ENCODE results near the gene LRRC70. TPM values are rescaled to one million over a fixed set of nuclear protein-coding genes. Genes with fewer than 3 reads are reported as not detected.

LRRC70 gene
- polyA plus RNA-seq, 1 donor from 2014 or later = 2.2 TPM

DNA sequence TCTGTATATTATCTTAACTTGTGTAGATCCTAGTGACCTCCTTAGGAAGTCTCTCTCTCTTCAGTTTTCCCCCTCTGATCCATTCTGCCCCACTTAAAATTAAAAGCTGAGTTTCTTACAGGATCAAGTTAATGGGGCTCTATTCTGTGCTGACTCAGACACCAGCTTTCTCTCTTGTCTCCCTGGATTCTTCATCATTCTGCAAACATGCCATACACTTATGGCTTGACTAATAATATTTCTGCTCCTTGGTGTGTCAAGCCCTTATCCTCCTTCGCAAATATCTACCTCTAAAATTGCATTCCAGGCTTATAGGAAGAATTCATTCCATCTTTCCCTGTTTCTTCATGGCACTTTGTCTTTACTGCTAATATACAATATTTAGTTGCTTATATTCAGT, 18.1 kb downstream of the LRRC70 start:
- no peak overlapping the region for H3K27ac ChIP-seq (ENCODE audit: low read length)
- H3K9ac ChIP-seq (ENCODE audit: low read length) = no peak overlapping the region
- H3K79me2 ChIP-seq (replicated peaks; ENCODE audit: insufficient read depth, low read length) = no peaks in the 10 kb centered on the region
- no peak overlapping the region for H2AFZ ChIP-seq (ENCODE audit: low read depth, low read length)
- no peaks in the 10 kb centered on the region for H3K9me3 ChIP-seq (ENCODE audit: low read length)
- no peaks in the 10 kb centered on the region for H4K20me1 ChIP-seq (ENCODE audit: insufficient read depth)
- H3K36me3 ChIP-seq (ENCODE audit: insufficient read depth, low read length) = no peaks in the 10 kb centered on the region
- TF ChIP-seq SMC3 (conservative IDR thresholded peaks at IDR 0.05; ENCODE audit: poor library complexity) = no peak
- TF ChIP-seq EZH2 (IDR thresholded peaks at IDR 0.05; ENCODE audit: borderline replicate concordance, insufficient read depth, low read length, poor library complexity, severe bottlenecking) = no peak
- TF ChIP-seq, protein P1, sequence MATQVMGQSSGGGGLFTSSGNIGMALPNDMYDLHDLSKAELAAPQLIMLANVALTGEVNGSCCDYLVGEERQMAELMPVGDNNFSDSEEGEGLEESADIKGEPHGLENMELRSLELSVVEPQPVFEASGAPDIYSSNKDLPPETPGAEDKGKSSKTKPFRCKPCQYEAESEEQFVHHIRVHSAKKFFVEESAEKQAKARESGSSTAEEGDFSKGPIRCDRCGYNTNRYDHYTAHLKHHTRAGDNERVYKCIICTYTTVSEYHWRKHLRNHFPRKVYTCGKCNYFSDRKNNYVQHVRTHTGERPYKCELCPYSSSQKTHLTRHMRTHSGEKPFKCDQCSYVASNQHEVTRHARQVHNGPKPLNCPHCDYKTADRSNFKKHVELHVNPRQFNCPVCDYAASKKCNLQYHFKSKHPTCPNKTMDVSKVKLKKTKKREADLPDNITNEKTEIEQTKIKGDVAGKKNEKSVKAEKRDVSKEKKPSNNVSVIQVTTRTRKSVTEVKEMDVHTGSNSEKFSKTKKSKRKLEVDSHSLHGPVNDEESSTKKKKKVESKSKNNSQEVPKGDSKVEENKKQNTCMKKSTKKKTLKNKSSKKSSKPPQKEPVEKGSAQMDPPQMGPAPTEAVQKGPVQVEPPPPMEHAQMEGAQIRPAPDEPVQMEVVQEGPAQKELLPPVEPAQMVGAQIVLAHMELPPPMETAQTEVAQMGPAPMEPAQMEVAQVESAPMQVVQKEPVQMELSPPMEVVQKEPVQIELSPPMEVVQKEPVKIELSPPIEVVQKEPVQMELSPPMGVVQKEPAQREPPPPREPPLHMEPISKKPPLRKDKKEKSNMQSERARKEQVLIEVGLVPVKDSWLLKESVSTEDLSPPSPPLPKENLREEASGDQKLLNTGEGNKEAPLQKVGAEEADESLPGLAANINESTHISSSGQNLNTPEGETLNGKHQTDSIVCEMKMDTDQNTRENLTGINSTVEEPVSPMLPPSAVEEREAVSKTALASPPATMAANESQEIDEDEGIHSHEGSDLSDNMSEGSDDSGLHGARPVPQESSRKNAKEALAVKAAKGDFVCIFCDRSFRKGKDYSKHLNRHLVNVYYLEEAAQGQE (IDR thresholded peaks at IDR 0.05; ENCODE audit: borderline replicate concordance) = no peak
- TF ChIP-seq RAD21 (conservative IDR thresholded peaks at IDR 0.05) = no peak
- TF ChIP-seq, protein P2, sequence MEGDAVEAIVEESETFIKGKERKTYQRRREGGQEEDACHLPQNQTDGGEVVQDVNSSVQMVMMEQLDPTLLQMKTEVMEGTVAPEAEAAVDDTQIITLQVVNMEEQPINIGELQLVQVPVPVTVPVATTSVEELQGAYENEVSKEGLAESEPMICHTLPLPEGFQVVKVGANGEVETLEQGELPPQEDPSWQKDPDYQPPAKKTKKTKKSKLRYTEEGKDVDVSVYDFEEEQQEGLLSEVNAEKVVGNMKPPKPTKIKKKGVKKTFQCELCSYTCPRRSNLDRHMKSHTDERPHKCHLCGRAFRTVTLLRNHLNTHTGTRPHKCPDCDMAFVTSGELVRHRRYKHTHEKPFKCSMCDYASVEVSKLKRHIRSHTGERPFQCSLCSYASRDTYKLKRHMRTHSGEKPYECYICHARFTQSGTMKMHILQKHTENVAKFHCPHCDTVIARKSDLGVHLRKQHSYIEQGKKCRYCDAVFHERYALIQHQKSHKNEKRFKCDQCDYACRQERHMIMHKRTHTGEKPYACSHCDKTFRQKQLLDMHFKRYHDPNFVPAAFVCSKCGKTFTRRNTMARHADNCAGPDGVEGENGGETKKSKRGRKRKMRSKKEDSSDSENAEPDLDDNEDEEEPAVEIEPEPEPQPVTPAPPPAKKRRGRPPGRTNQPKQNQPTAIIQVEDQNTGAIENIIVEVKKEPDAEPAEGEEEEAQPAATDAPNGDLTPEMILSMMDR (IDR thresholded peaks at IDR 0.05; ENCODE audit: poor library complexity, severe bottlenecking) = no peak
- TF ChIP-seq MXI1 (conservative IDR thresholded peaks at IDR 0.05; ENCODE audit: poor library complexity, severe bottlenecking) = no peak
- H3K4me2 ChIP-seq (ENCODE audit: low read length) = no peak overlapping the region
- H3K27me3 ChIP-seq (ENCODE audit: insufficient read depth, low read depth, low read length) = no peaks in the 10 kb centered on the region
- H3F3A ChIP-seq (ENCODE audit: insufficient read depth, low read length, poor library complexity, severe bottlenecking) = no peaks in the 10 kb centered on the region
- no peak overlapping the region for H3K4me3 ChIP-seq (ENCODE audit: low read length)
- no peaks in the 10 kb centered on the region for H3K9me2 ChIP-seq (ENCODE audit: insufficient read depth, low read length)

DNA sequence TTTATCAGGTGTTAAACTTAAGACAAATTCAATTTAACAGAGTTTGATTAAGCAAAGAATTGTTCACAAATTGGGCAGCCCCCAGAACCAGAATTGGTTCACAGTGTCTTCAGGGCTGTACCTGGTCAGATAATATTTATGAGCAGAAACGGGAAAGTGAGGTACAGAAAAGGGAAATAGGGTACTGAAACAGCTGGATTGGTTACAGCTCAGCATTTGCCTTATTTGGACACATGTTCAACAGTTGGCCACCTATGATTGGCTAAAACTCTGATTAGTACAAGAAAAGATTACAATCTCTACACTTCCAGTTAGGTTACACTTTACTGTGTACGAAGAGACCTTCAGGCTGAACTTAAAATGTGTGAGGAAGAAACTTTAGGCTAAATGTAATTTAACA, 18.7 kb downstream of the LRRC70 start:
- no peak overlapping the region for H3K27ac ChIP-seq (ENCODE audit: low read length)
- no peak overlapping the region for H3K4me2 ChIP-seq (ENCODE audit: low read length)
- no peaks in the 10 kb centered on the region for H3K9me2 ChIP-seq (ENCODE audit: insufficient read depth, low read length)
- no peaks in the 10 kb centered on the region for H4K20me1 ChIP-seq (ENCODE audit: insufficient read depth)
- no peaks in the 10 kb centered on the region for H3K79me2 ChIP-seq (replicated peaks; ENCODE audit: insufficient read depth, low read length)
- TF ChIP-seq MXI1 (conservative IDR thresholded peaks at IDR 0.05; ENCODE audit: poor library complexity, severe bottlenecking) (no peak), SMC3 (conservative IDR thresholded peaks at IDR 0.05; ENCODE audit: poor library complexity) (no peak), TAF1 (IDR thresholded peaks at IDR 0.05; ENCODE audit: low read depth) (no peak), EZH2 (IDR thresholded peaks at IDR 0.05; ENCODE audit: borderline replicate concordance, insufficient read depth, low read length, poor library complexity, severe bottlenecking) (no peak), POLR2AphosphoS5 (IDR thresholded peaks at IDR 0.05) (no peak), EP300 (conservative IDR thresholded peaks at IDR 0.05; ENCODE audit: poor library complexity, severe bottlenecking) (no peak), RAD21 (conservative IDR thresholded peaks at IDR 0.05) (no peak)
- TF ChIP-seq, protein P1 (IDR thresholded peaks at IDR 0.05; ENCODE audit: borderline replicate concordance) = no peak
- TF ChIP-seq, protein P2 (IDR thresholded peaks at IDR 0.05; ENCODE audit: poor library complexity, severe bottlenecking) = no peak
- no peaks in the 10 kb centered on the region for H3K36me3 ChIP-seq (ENCODE audit: insufficient read depth, low read length)
- no peak overlapping the region for H3K9ac ChIP-seq (ENCODE audit: low read length)
- no peaks in the 10 kb centered on the region for H3F3A ChIP-seq (ENCODE audit: insufficient read depth, low read length, poor library complexity, severe bottlenecking)
- H3K27me3 ChIP-seq (ENCODE audit: insufficient read depth, low read depth, low read length) = no peaks in the 10 kb centered on the region
- H3K9me3 ChIP-seq (ENCODE audit: low read length) = no peaks in the 10 kb centered on the region
- no peak overlapping the region for H2AFZ ChIP-seq (ENCODE audit: low read depth, low read length)
- H3K4me3 ChIP-seq (ENCODE audit: low read length) = no peak overlapping the region
